Keratinocyte (primary cell): Measurements from ENCODE around the gene ITGA7. TPM values are rescaled to one million over a fixed set of nuclear protein-coding genes. Genes with fewer than 3 reads are reported as not detected.

Source experiments
- DNase-seq: peaks from one replicate; pipeline ENCODE4 v3.0.0-alpha.2; 2011; ENCODE audit warnings: low read depth, missing footprints, low spot score
- FAIRE-seq: peaks from 2 replicates; lab custom pipeline; 2011; peaks lifted over from hg19 to GRCh38; lab: Jason Lieb, UNC
- H2AFZ ChIP-seq: 2 replicates; pipeline ENCODE4 v1.6.0; 2012; ENCODE audit warnings: low read length, control low read depth, inconsistent platforms; ENCODE audit not compliant: control insufficient read depth
- H3K27ac ChIP-seq: 2 replicates; pipeline ENCODE4 v1.5.1; 2011; ENCODE audit warnings: low read length; ENCODE audit not compliant: control insufficient read depth, insufficient read depth
- H3K27me3 ChIP-seq: 3 replicates; pipeline ENCODE4 v1.6.0; 2011; ENCODE audit warnings: low read length; ENCODE audit not compliant: control insufficient read depth, insufficient read depth; ENCODE audit errors: extremely low read depth
- H3K36me3 ChIP-seq, 2 experiments: 2 replicates in 1 of 2; 3 replicates in 1 of 2; pipeline ENCODE4 v1.5.1; 2011; ENCODE audit warnings: low read length in 2 of 2, mild to moderate bottlenecking in 1 of 2; ENCODE audit not compliant: control insufficient read depth in 2 of 2, insufficient read depth in 2 of 2; ENCODE audit errors: extremely low read depth in 1 of 2
- H3K4me1 ChIP-seq: 3 replicates; pipeline ENCODE4 v1.5.1; 2011; ENCODE audit warnings: low read length; ENCODE audit not compliant: control insufficient read depth, insufficient read depth; ENCODE audit errors: extremely low read depth
- H3K4me2 ChIP-seq: 3 replicates; pipeline ENCODE4 v1.6.0; 2011; ENCODE audit warnings: low read depth, low read length; ENCODE audit not compliant: control insufficient read depth, insufficient read depth; ENCODE audit errors: extremely low read depth
- H3K4me3 ChIP-seq, 3 experiments: fragments of 200-600 bp in 1 of 3; sonication (generic) in 1 of 3; 2 replicates in 2 of 3; 3 replicates in 1 of 3; pipeline ENCODE4 v1.5.1; 2011 to 2016; ENCODE audit warnings: low read length in 3 of 3, mild to moderate bottlenecking in 3 of 3, control low read depth in 2 of 3, inconsistent platforms in 1 of 3, low read depth in 1 of 3, mixed read lengths in 1 of 3, mixed run types in 1 of 3, moderate library complexity in 1 of 3; ENCODE audit not compliant: control insufficient read depth in 2 of 3, insufficient read depth in 2 of 3; ENCODE audit errors: extremely low read depth in 1 of 3
- H3K79me2 ChIP-seq: 2 replicates; pipeline ENCODE4 v1.6.0; 2012; ENCODE audit warnings: low read length; ENCODE audit not compliant: control insufficient read depth, insufficient read depth
- H3K9ac ChIP-seq: 3 replicates; pipeline ENCODE4 v1.6.0; 2011; ENCODE audit warnings: low read length; ENCODE audit not compliant: control insufficient read depth, insufficient read depth; ENCODE audit errors: extremely low read depth
- H3K9me1 ChIP-seq: 3 replicates; pipeline ENCODE4 v1.6.0; 2011; ENCODE audit warnings: low read length; ENCODE audit not compliant: control insufficient read depth, insufficient read depth; ENCODE audit errors: extremely low read depth
- H3K9me3 ChIP-seq: 2 replicates; pipeline ENCODE4 v1.5.1; 2012; ENCODE audit warnings: low read depth, low read length; ENCODE audit not compliant: control insufficient read depth
- H4K20me1 ChIP-seq: 3 replicates; pipeline ENCODE4 v1.6.0; 2011; ENCODE audit warnings: low read length; ENCODE audit not compliant: control insufficient read depth, insufficient read depth; ENCODE audit errors: extremely low read depth
- CTCF ChIP-seq, 3 experiments: IDR thresholded peaks in 1 of 3; conservative IDR thresholded peaks in 1 of 3; optimal IDR thresholded peaks in 1 of 3; 2 replicates in 2 of 3; 3 replicates in 1 of 3; pipeline versions ENCODE3 to v1.5.1; 2011; ENCODE audit warnings: low read length in 3 of 3, mild to moderate bottlenecking in 3 of 3, moderate library complexity in 2 of 3, control low read depth in 1 of 3, inconsistent platforms in 1 of 3; ENCODE audit not compliant: insufficient read depth in 2 of 3; ENCODE audit errors: extremely low read depth in 1 of 3
- EZH2 ChIP-seq: IDR thresholded peaks from one replicate; pipeline ENCODE4 v1.6.1; 2012; ENCODE audit warnings: inconsistent platforms, mild to moderate bottlenecking, low read length, moderate library complexity
- dilution Hi-C: fragments of 300-500 bp; cut with MboI; formaldehyde crosslinking; loops from one replicate; pipeline ENCODE4 v1.7.0; 2020; ENCODE audit warnings: low sequenced_read_pairs; ENCODE audit not compliant: extremely low pct_ligation_motif_present
- polyA plus RNA-seq, 5 experiments: library from polyadenylated mRNA; depleted of rRNA in 3 of 5; stranded (reverse) in 3 of 5; stranded (forward) in 1 of 5; unstranded in 1 of 5; fragments of >200 nt; gene quantifications; 1 replicate in 1 of 5; 2 replicates in 3 of 5; 3 replicates in 1 of 5; pipeline versions ENCODE4 v1.2.1 to v1.2.3, GENCODE V29; 2011 to 2012; ENCODE audit warnings: missing spikeins in 2 of 5, low read depth in 1 of 5, low replicate concordance in 1 of 5

The ITGA7 gene
- polyA plus RNA-seq, 1 donor (not counting 4 experiments of a cell fraction or from before 2014, with no cell fraction given), result 0.04 TPM

DNA sequence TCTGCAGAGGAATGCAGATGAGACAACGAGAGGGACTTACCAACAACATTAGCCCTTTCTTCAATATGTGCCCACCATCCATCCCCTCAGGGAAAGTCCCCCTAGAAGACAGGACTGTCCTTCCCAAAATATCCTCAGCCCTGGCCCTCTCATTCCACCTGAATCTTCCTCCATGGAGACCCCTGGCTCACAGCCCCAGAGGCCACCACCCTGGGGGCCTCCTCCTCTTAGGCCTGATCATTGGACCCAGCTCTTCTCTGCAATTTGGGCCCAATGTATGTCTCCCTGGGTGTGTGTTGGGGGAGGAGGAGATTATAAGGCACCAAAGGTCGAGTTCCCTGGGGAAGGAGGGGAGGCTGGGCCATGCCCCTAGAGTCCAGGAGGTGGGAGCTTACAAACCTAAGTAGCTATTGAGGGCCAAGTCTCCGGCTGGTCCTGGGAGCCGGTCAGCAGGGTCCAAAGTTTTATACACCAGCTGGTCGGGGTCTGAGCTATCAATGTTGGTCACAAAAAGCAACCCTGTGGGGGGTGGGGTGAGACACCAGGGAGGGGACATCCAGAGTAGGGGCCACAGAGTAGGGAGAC, 8.1 kb downstream of the ITGA7 start:
- Histone ChIP-seq H3K36me3 (no peaks in the 10 kb centered on the region), H3K9me1 (no peaks in the 10 kb centered on the region), H3K9me3 (no peaks in the 10 kb centered on the region), H3K9ac (no peak overlapping the region), H3K4me2 (no peak overlapping the region), H3K4me1 (peaks cover 3% of the 10 kb centered on the region), H2AFZ (no peak overlapping the region), H3K27me3 (peaks cover 22% of the 10 kb centered on the region), H3K27ac (no peak overlapping the region), H3K4me3 (no peak overlapping the region), H3K79me2 (no peaks in the 10 kb centered on the region), H4K20me1 (no peaks in the 10 kb centered on the region)
- DNase-seq, result no peak
- TF ChIP-seq EZH2, result no peak
- TF ChIP-seq CTCF (optimal IDR thresholded peaks at IDR 0.05 in 1 of 3, IDR thresholded peaks at IDR 0.05 in 1 of 3, conservative IDR thresholded peaks at IDR 0.05 in 1 of 3; ENCODE audit: extremely low read depth in 1 of 3, insufficient read depth in 2 of 3, low read length in 3 of 3), result no peak
- no peak for FAIRE-seq
- dilution Hi-C loops, result no loop called here

DNA sequence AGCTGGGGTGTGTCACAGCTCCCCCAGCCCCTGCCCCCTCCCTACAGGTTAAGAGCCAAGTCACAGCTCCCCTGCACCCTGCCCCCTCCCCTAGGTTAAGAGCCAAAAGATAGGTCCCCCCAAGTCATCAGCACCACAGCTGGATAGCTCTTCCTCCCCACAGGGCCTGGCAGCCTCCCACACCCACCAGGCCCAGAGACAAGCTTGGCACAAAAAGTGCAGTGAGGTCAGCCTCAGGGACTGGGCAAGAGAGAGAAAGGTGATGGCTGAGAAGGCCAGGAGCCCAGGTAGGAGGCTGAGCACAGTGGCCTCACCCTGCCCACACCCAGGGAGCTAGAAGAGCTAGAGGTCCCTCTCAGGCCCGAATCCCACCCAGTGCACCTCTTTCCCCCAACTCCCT, 8.7 kb downstream of the ITGA7 start:
- H3K27ac ChIP-seq, result no peak overlapping the region
- peaks cover 3% of the 10 kb centered on the region for H3K4me1 ChIP-seq
- H4K20me1 ChIP-seq, result no peaks in the 10 kb centered on the region
- H3K4me3 ChIP-seq, result no peak overlapping the region
- H3K9ac ChIP-seq, result no peak overlapping the region
- DNase-seq (no peak), FAIRE-seq (no peak)
- no peak overlapping the region for H2AFZ ChIP-seq
- no peaks in the 10 kb centered on the region for H3K36me3 ChIP-seq
- H3K9me3 ChIP-seq, result no peaks in the 10 kb centered on the region
- dilution Hi-C loops, result no loop called here
- H3K27me3 ChIP-seq, result peaks cover 22% of the 10 kb centered on the region
- no peaks in the 10 kb centered on the region for H3K9me1 ChIP-seq
- H3K4me2 ChIP-seq, result no peak overlapping the region
- H3K79me2 ChIP-seq, result no peaks in the 10 kb centered on the region
- TF ChIP-seq EZH2 (no peak), CTCF (optimal IDR thresholded peaks at IDR 0.05 in 1 of 3, IDR thresholded peaks at IDR 0.05 in 1 of 3, conservative IDR thresholded peaks at IDR 0.05 in 1 of 3; ENCODE audit: extremely low read depth in 1 of 3, insufficient read depth in 2 of 3, low read length in 3 of 3) (no peak)
